Mucosa of stomach (tissue), 1 donor: ENCODE results near the gene ERLEC1.
"Not testable (repeated sequence)": the region's sequence is repeated elsewhere in the genome, so short reads cannot be mapped to it uniquely, and the experiment has no call there.

Source experiments
- H3K27me3 ChIP-seq: one replicate; pipeline ENCODE4 v1.7.0; 2013; ENCODE audit warnings: mild to moderate bottlenecking, low read length; ENCODE audit not compliant: control insufficient read depth, insufficient read depth
- H3K36me3 ChIP-seq: one replicate; pipeline ENCODE4 v1.7.0; 2013; ENCODE audit warnings: low read length; ENCODE audit not compliant: control insufficient read depth, insufficient read depth
- H3K4me1 ChIP-seq: one replicate; pipeline ENCODE4 v1.7.0; 2013; ENCODE audit warnings: mild to moderate bottlenecking, low read length; ENCODE audit not compliant: control insufficient read depth, insufficient read depth
- H3K4me3 ChIP-seq: one replicate; pipeline ENCODE4 v1.7.0; 2013; ENCODE audit warnings: low read length
- H3K9ac ChIP-seq: one replicate; pipeline ENCODE4 v1.7.0; 2013; ENCODE audit warnings: mild to moderate bottlenecking, low read length, moderate library complexity
- H3K9me3 ChIP-seq: one replicate; pipeline ENCODE4 v1.7.0; 2013; ENCODE audit warnings: mild to moderate bottlenecking, low read length, moderate library complexity; ENCODE audit not compliant: control insufficient read depth
- donor health status: Pancreatic carcinoma.

Gene ERLEC1

GRCh38 chr2:53851052-53851757 lies 64.4 kb downstream of the ERLEC1 start:
- H3K36me3 ChIP-seq, H3K4me3 ChIP-seq, H3K9me3 ChIP-seq, H3K9ac ChIP-seq, H3K27me3 ChIP-seq, H3K4me1 ChIP-seq: not testable (repeated sequence)

GRCh38 chr2:53852532-53852931 lies 65.7 kb downstream of the ERLEC1 start:
- Histone ChIP-seq H3K9me3 (no peaks in the 10 kb centered on the region), H3K36me3 (no peaks in the 10 kb centered on the region), H3K4me1 (no peaks in the 10 kb centered on the region), H3K27me3 (no peaks in the 10 kb centered on the region), H3K9ac (no peak overlapping the region), H3K4me3 (no peak overlapping the region)

- no peak overlapping the region for H3K9ac ChIP-seq
- H3K4me1 ChIP-seq: no peaks in the 10 kb centered on the region
- H3K36me3 ChIP-seq: no peaks in the 10 kb centered on the region
Measured at GRCh38 chr2:53854678-53855077, 67.8 kb downstream of the ERLEC1 start.

GRCh38 chr2:53856272-53856671 lies 69.4 kb downstream of the ERLEC1 start:
- peaks cover 4% of the 10 kb centered on the region for H3K4me1 ChIP-seq
- H3K27me3 ChIP-seq: no peaks in the 10 kb centered on the region
- no peak overlapping the region for H3K9ac ChIP-seq
- no peak overlapping the region for H3K4me3 ChIP-seq
- H3K9me3 ChIP-seq: no peaks in the 10 kb centered on the region
- no peaks in the 10 kb centered on the region for H3K36me3 ChIP-seq

More at GRCh38 chr2:53854678-53855077, 67.8 kb downstream of the ERLEC1 start:
- Histone ChIP-seq H3K27me3 (no peaks in the 10 kb centered on the region), H3K9me3 (no peaks in the 10 kb centered on the region), H3K4me3 (no peak overlapping the region)

GRCh38 chr2:53859206-53860181 lies 72.7 kb downstream of the ERLEC1 start, which contains the start of gene GPR75:
TSS of gene GPR75 (minus strand) at chr2:53859967. CDS start at chr2:53854756, 5,211 bp downstream.
- H3K9me3 ChIP-seq: no peaks in the 10 kb centered on the region
- H3K27me3 ChIP-seq: no peaks in the 10 kb centered on the region
- H3K4me1 ChIP-seq: peaks cover 4% of the 10 kb centered on the region
- H3K4me3 ChIP-seq: no peak within 1 kb of the TSS
- no peak within 1 kb of the TSS for H3K9ac ChIP-seq
- no peaks in the 10 kb centered on the region for H3K36me3 ChIP-seq

GRCh38 chr2:53861824-53862223 lies 75.0 kb downstream of the ERLEC1 start:
- Histone ChIP-seq H3K36me3 (peaks cover 8% of the 10 kb centered on the region), H3K9me3 (no peaks in the 10 kb centered on the region), H3K4me1 (peaks cover 4% of the 10 kb centered on the region), H3K4me3 (no peak overlapping the region), H3K27me3 (no peaks in the 10 kb centered on the region), H3K9ac (no peak overlapping the region)

- Histone ChIP-seq H3K4me1 (peaks cover 4% of the 10 kb centered on the region), H3K4me3 (no peak overlapping the region), H3K27me3 (no peaks in the 10 kb centered on the region), H3K9ac (no peak overlapping the region), H3K36me3 (peaks cover 9% of the 10 kb centered on the region), H3K9me3 (no peaks in the 10 kb centered on the region)
Measured at GRCh38 chr2:53863538-53864227, 76.8 kb downstream of the ERLEC1 start.

GRCh38 chr2:53865264-53865663 lies 78.4 kb downstream of the ERLEC1 start:
- Histone ChIP-seq H3K27me3 (no peaks in the 10 kb centered on the region), H3K36me3 (peaks cover 9% of the 10 kb centered on the region), H3K9me3 (no peaks in the 10 kb centered on the region), H3K4me3 (no peak overlapping the region), H3K4me1 (peaks cover under 1% of the 10 kb centered on the region), H3K9ac (no peak overlapping the region)

- Histone ChIP-seq H3K27me3 (no peaks in the 10 kb centered on the region), H3K4me3 (no peak overlapping the region), H3K4me1 (no peaks in the 10 kb centered on the region), H3K9me3 (no peaks in the 10 kb centered on the region), H3K9ac (no peak overlapping the region), H3K36me3 (peaks cover 9% of the 10 kb centered on the region)
Measured at GRCh38 chr2:53865962-53866361, 79.1 kb downstream of the ERLEC1 start.

GRCh38 chr2:53867169-53867568 lies 80.3 kb downstream of the ERLEC1 start:
- Histone ChIP-seq H3K36me3 (peaks cover 9% of the 10 kb centered on the region), H3K9ac (no peak overlapping the region), H3K4me1 (no peaks in the 10 kb centered on the region), H3K9me3 (no peaks in the 10 kb centered on the region), H3K4me3 (no peak overlapping the region), H3K27me3 (no peaks in the 10 kb centered on the region)

GRCh38 chr2:53867773-53868172 lies 80.9 kb downstream of the ERLEC1 start:
- Histone ChIP-seq H3K9ac (no peak overlapping the region), H3K4me1 (no peaks in the 10 kb centered on the region), H3K9me3 (no peaks in the 10 kb centered on the region), H3K4me3 (no peak overlapping the region), H3K27me3 (no peaks in the 10 kb centered on the region), H3K36me3 (peaks cover 9% of the 10 kb centered on the region)
